Measurements from ENCODE around the gene FES. TPM values are rescaled to one million over a fixed set of nuclear protein-coding genes. Genes with fewer than 3 reads are reported as not detected.

FES gene
- total RNA-seq, 1 experiment from 2014 or later: 6.7 TPM

DNA sequence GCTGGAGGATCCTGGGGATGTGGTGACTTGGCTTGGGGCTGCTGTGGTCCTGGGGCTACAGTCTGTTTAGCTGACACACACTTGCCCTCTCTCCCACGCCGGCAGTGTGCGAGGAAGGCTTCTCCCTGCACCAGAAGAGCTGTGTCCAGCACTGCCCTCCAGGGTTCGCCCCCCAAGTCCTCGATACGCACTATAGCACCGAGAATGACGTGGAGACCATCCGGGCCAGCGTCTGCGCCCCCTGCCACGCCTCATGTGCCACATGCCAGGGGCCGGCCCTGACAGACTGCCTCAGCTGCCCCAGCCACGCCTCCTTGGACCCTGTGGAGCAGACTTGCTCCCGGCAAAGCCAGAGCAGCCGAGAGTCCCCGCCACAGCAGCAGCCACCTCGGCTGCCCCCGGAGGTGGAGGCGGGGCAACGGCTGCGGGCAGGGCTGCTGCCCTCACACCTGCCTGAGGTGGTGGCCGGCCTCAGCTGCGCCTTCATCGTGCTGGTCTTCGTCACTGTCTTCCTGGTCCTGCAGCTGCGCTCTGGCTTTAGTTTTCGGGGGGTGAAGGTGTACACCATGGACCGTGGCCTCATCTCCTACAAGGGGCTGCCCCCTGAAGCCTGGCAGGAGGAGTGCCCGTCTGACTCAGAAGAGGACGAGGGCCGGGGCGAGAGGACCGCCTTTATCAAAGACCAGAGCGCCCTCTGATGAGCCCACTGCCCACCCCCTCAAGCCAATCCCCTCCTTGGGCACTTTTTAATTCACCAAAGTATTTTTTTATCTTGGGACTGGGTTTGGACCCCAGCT lies 2.9 kb upstream of the FES start:
- no CpG with 5 or more reads among the region's 35 CpGs for WGBS (ENCODE audit: extremely low coverage, insufficient read length, low lambda C conversion rate)
- H4K20me1 ChIP-seq (ENCODE audit: control insufficient read depth, insufficient read depth, insufficient read length): no peaks in the 10 kb centered on the region
- no peak overlapping the region for H2AFZ ChIP-seq (ENCODE audit: low read length)
- H4K8ac ChIP-seq (replicated peaks; ENCODE audit: insufficient read length, low read depth, low read length): no peak overlapping the region
- H2BK5ac ChIP-seq (ENCODE audit: insufficient read length, low read length): no peak overlapping the region
- TF ChIP-seq, protein P1, sequence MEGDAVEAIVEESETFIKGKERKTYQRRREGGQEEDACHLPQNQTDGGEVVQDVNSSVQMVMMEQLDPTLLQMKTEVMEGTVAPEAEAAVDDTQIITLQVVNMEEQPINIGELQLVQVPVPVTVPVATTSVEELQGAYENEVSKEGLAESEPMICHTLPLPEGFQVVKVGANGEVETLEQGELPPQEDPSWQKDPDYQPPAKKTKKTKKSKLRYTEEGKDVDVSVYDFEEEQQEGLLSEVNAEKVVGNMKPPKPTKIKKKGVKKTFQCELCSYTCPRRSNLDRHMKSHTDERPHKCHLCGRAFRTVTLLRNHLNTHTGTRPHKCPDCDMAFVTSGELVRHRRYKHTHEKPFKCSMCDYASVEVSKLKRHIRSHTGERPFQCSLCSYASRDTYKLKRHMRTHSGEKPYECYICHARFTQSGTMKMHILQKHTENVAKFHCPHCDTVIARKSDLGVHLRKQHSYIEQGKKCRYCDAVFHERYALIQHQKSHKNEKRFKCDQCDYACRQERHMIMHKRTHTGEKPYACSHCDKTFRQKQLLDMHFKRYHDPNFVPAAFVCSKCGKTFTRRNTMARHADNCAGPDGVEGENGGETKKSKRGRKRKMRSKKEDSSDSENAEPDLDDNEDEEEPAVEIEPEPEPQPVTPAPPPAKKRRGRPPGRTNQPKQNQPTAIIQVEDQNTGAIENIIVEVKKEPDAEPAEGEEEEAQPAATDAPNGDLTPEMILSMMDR (conservative IDR thresholded peaks at IDR 0.05): no peak
- no peak overlapping the region for H3K4ac ChIP-seq (ENCODE audit: low read depth, low read length)
- no peaks in the 10 kb centered on the region for H3K9me3 ChIP-seq (ENCODE audit: control insufficient read depth, low read depth, low read length)
- no peak for DNase-seq
- no peak overlapping the region for H3K4me2 ChIP-seq (ENCODE audit: insufficient read depth, insufficient read length, low read length)
- no peaks in the 10 kb centered on the region for H3K4me1 ChIP-seq (ENCODE audit: insufficient read depth, low read length)
- no peak overlapping the region for H4K5ac ChIP-seq (ENCODE audit: insufficient read length, low read depth, low read length)
- no peak overlapping the region for H2BK15ac ChIP-seq (ENCODE audit: low read depth, low read length)
- no peaks in the 10 kb centered on the region for H3K79me2 ChIP-seq (ENCODE audit: insufficient read depth, low read length)
- no peak overlapping the region for H3K23ac ChIP-seq (ENCODE audit: insufficient read length, low read depth, low read length)
- Mint-ChIP-seq H3K27me3 (ENCODE audit: low read depth) (no peaks in the 10 kb centered on the region), H3K27ac (0 out of 7 replicates have a peak overlapping the region, but pooled peaks of 1 of the 3 experiments have one; percentile 75), H3K9me3 (no peaks in the 10 kb centered on the region), H3K36me3 (ENCODE audit: insufficient read depth in 1 of 3, low read depth in 3 of 3) (peaks cover 20 to 41% (median 30%) of the 10 kb centered on the region in 3 experiments; a peak in 6 of 7 replicates), H3K4me3 (no peak overlapping the region), H3K4me1 (peaks cover 14 to 21% of the 10 kb centered on the region in 2 experiments)
- no peak overlapping the region for H3K14ac ChIP-seq (ENCODE audit: insufficient read depth, low read length)
- H3K23me2 ChIP-seq (ENCODE audit: insufficient read length, low read depth, low read length, poor library complexity, severe bottlenecking): peaks cover 7% of the 10 kb centered on the region
- no peaks in the 10 kb centered on the region for H3K79me1 ChIP-seq (ENCODE audit: insufficient read depth, low read depth, low read length, poor library complexity, severe bottlenecking)
- no peak overlapping the region for H2BK120ac ChIP-seq (ENCODE audit: low read depth, low read length, poor library complexity, severe bottlenecking)
- no peak overlapping the region for H2BK12ac ChIP-seq (ENCODE audit: insufficient read length, low read depth, low read length)
- no peak overlapping the region for H3K27ac ChIP-seq (ENCODE audit: insufficient read length, low read depth, low read length)
- no peak overlapping the region for H2BK20ac ChIP-seq (ENCODE audit: low read depth, low read length, poor library complexity, severe bottlenecking)
- no peak overlapping the region for H3K18ac ChIP-seq (ENCODE audit: insufficient read length, low read depth, low read length)
- H3K56ac ChIP-seq (ENCODE audit: insufficient read length, low read depth, low read length): no peak overlapping the region
- H3T11ph ChIP-seq (ENCODE audit: low read length): no peak overlapping the region
- H3K27me3 ChIP-seq (ENCODE audit: insufficient read depth, low read length): no peaks in the 10 kb centered on the region
- no peak overlapping the region for H4K91ac ChIP-seq (ENCODE audit: insufficient read length, low read depth, low read length)
- H3K9ac ChIP-seq (ENCODE audit: extremely low read depth, insufficient read length, low read length): no peak overlapping the region
- no peak overlapping the region for H2AK5ac ChIP-seq (ENCODE audit: insufficient read length, low read length)

All from H9 (cell line).